ENCODE results near the gene NGFR. TPM values are rescaled to one million over a fixed set of nuclear protein-coding genes. Genes with fewer than 3 reads are reported as not detected.

Gene NGFR
- total and polyA plus RNA-seq, 2 donors (not counting 1 experiment from before 2014, with no cell fraction given) = 0.31 to 1.6 TPM

DNA sequence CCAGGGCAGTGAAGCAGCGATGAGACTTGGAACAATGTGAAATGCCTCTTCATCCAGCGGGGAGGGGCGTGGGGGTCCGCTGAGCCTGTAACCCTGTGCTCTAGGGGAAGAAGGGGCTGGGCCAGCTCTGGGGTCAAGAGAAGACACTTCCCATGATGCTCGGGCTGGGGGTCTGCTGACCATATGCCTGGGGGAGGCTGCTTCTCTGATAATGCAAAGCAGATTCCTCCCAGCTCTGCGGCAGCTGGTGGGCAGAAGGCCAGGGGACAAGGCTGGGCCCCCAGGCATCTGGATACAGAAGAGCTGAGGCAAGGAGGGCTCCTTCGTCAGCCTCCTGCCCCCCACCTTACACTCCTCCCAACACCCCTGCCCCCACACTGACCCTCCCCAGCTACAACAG, 24.7 kb downstream of the NGFR start:
- H3K4me1 Mint-ChIP-seq = no peaks in the 10 kb centered on the region
- H3K79me2 ChIP-seq (ENCODE audit: control insufficient read depth, insufficient read depth, low read length) = no peaks in the 10 kb centered on the region
- ChIA-PET POLR2A (no interaction called here), CTCF (interaction anchor here (1.0 kb wide), 1 partner anchor 32 kb away, joined by 3 read pairs; no protein-coding TSS in a partner anchor)
- H3K27ac Mint-ChIP-seq = no peak overlapping the region
- H3K27me3 ChIP-seq (replicated peaks in 1 of 4; ENCODE audit: control extremely low read depth in 1 of 4, control insufficient read depth in 3 of 4, insufficient read depth in 4 of 4, low read length in 3 of 4) = no peaks in the 10 kb centered on the region
- peaks cover 31% of the 10 kb centered on the region for H3K27me3 Mint-ChIP-seq
- H4K20me1 ChIP-seq (ENCODE audit: control insufficient read depth, insufficient read depth, low read length, poor library complexity, severe bottlenecking) = no peaks in the 10 kb centered on the region
- no peaks in the 10 kb centered on the region for H3K4me1 ChIP-seq (ENCODE audit: control insufficient read depth in 2 of 2, insufficient read depth in 2 of 2, low read length in 2 of 2)
- 95% methylated on average over 7 of the region's 7 CpGs for WGBS (ENCODE audit: insufficient coverage)
- ATAC-seq (ENCODE audit: low read depth) (no peak), DNase-seq (no peak)
- intact Hi-C loops (cut with micrococcal nuclease) = no loop called here
- H3K36me3 ChIP-seq (replicated peaks in 1 of 2; ENCODE audit: control extremely low read depth in 1 of 2, control insufficient read depth in 1 of 2, extremely low read depth in 1 of 2, insufficient read depth in 2 of 2, low read length in 1 of 2) = no peaks in the 10 kb centered on the region
- H3K4me2 ChIP-seq (replicated peaks; ENCODE audit: low read depth, low read length, poor library complexity, severe bottlenecking) = no peak overlapping the region
- H2AFZ ChIP-seq (ENCODE audit: insufficient read depth, low read depth, low read length, poor library complexity, severe bottlenecking) = no peak overlapping the region
- H3K9me3 Mint-ChIP-seq (ENCODE audit: insufficient read depth) = no peaks in the 10 kb centered on the region
- H3K9ac ChIP-seq (ENCODE audit: low read length) = no peak overlapping the region
- H3K4me3 ChIP-seq (ENCODE audit: control extremely low read depth in 1 of 5, extremely low read depth in 1 of 5, insufficient read depth in 1 of 5, low read depth in 2 of 5, low read length in 4 of 5) = no peak overlapping the region
- no peak overlapping the region for H3K4me3 Mint-ChIP-seq
- H3K27ac ChIP-seq (ENCODE audit: low read length in 2 of 2) = no peak overlapping the region
- peaks cover 0 to 7% (median 0%) of the 10 kb centered on the region in 3 donors for H3K9me3 ChIP-seq (ENCODE audit: control extremely low read depth in 1 of 3, control insufficient read depth in 2 of 3, insufficient read depth in 1 of 3, low read length in 2 of 3)
- TF ChIP-seq, protein P1, sequence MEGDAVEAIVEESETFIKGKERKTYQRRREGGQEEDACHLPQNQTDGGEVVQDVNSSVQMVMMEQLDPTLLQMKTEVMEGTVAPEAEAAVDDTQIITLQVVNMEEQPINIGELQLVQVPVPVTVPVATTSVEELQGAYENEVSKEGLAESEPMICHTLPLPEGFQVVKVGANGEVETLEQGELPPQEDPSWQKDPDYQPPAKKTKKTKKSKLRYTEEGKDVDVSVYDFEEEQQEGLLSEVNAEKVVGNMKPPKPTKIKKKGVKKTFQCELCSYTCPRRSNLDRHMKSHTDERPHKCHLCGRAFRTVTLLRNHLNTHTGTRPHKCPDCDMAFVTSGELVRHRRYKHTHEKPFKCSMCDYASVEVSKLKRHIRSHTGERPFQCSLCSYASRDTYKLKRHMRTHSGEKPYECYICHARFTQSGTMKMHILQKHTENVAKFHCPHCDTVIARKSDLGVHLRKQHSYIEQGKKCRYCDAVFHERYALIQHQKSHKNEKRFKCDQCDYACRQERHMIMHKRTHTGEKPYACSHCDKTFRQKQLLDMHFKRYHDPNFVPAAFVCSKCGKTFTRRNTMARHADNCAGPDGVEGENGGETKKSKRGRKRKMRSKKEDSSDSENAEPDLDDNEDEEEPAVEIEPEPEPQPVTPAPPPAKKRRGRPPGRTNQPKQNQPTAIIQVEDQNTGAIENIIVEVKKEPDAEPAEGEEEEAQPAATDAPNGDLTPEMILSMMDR (IDR thresholded peaks at IDR 0.05) = no peak
- no peak for TF ChIP-seq EZH2 (IDR thresholded peaks at IDR 0.05; ENCODE audit: borderline replicate concordance, insufficient read depth, low read depth, low read length, poor library complexity, severe bottlenecking)

- POLR2A ChIA-PET = no interaction called here
- CTCF ChIA-PET = interaction anchor here (1.0 kb wide), 1 partner anchor 31 kb away, joined by 3 read pairs; no protein-coding TSS in a partner anchor
- WGBS (ENCODE audit: insufficient coverage) = 87% methylated on average over 5 of the region's 10 CpGs
- TF ChIP-seq, protein P1 (IDR thresholded peaks at IDR 0.05) = no peak
- TF ChIP-seq EZH2 (IDR thresholded peaks at IDR 0.05; ENCODE audit: borderline replicate concordance, insufficient read depth, low read depth, low read length, poor library complexity, severe bottlenecking) = no peak
- Histone ChIP-seq H3K36me3 (replicated peaks in 1 of 2; ENCODE audit: control extremely low read depth in 1 of 2, control insufficient read depth in 1 of 2, extremely low read depth in 1 of 2, insufficient read depth in 2 of 2, low read length in 1 of 2) (no peaks in the 10 kb centered on the region), H3K79me2 (ENCODE audit: control insufficient read depth, insufficient read depth, low read length) (no peaks in the 10 kb centered on the region), H2AFZ (ENCODE audit: insufficient read depth, low read depth, low read length, poor library complexity, severe bottlenecking) (no peak overlapping the region), H3K9ac (ENCODE audit: low read length) (no peak overlapping the region), H3K4me1 (ENCODE audit: control insufficient read depth in 2 of 2, insufficient read depth in 2 of 2, low read length in 2 of 2) (no peaks in the 10 kb centered on the region), H3K27me3 (replicated peaks in 1 of 4; ENCODE audit: control extremely low read depth in 1 of 4, control insufficient read depth in 3 of 4, insufficient read depth in 4 of 4, low read length in 3 of 4) (no peaks in the 10 kb centered on the region), H3K27ac (ENCODE audit: low read length in 2 of 2) (no peak overlapping the region), H4K20me1 (ENCODE audit: control insufficient read depth, insufficient read depth, low read length, poor library complexity, severe bottlenecking) (no peaks in the 10 kb centered on the region), H3K4me3 (ENCODE audit: control extremely low read depth in 1 of 5, extremely low read depth in 1 of 5, insufficient read depth in 1 of 5, low read depth in 2 of 5, low read length in 4 of 5) (no peak overlapping the region), H3K9me3 (ENCODE audit: control extremely low read depth in 1 of 3, control insufficient read depth in 2 of 3, insufficient read depth in 1 of 3, low read length in 2 of 3) (peaks cover 0 to 7% (median 0%) of the 10 kb centered on the region in 3 donors), H3K4me2 (replicated peaks; ENCODE audit: low read depth, low read length, poor library complexity, severe bottlenecking) (no peak overlapping the region)
- no peaks in the 10 kb centered on the region for H3K9me3 Mint-ChIP-seq (ENCODE audit: insufficient read depth)
- no peak overlapping the region for H3K27ac Mint-ChIP-seq
- peaks cover 31% of the 10 kb centered on the region for H3K27me3 Mint-ChIP-seq
- no peaks in the 10 kb centered on the region for H3K4me1 Mint-ChIP-seq
- ATAC-seq (ENCODE audit: low read depth) (no peak), DNase-seq (peak; percentile 1)
- intact Hi-C loops (cut with micrococcal nuclease) = no loop called here
- H3K4me3 Mint-ChIP-seq = no peak overlapping the region
These were observed 25.4 kb downstream of the NGFR start for GRCh38 chr17:49520386-49521087.
